Islet of Langerhans (tissue), 1 donor: ENCODE data around the gene PGAP1.

Source experiments
- FAIRE-seq: peaks from one replicate; lab custom pipeline; 2011; peaks lifted over from hg19 to GRCh38; lab: Jason Lieb, UNC

PGAP1 gene

DNA sequence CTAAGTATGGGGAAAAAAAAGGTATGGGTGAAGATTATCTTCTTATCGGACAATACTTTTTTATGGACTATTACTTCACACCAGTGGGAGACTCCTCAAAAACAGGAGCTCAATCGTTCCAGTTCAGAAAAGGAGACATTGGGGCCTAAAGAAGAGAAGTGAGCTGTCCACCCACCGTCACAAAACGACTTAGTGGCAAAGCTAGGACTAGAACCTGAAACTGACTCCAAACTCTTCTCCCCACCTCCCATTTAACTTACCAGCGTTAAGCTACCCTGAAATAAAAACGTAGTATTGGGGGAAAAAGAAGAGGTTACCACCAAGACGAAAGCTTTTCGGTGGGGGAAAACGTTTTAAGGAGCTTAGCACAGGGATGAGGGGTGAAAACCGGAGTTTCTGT lies 127.5 kb downstream of the PGAP1 start:
- no peak for FAIRE-seq

DNA sequence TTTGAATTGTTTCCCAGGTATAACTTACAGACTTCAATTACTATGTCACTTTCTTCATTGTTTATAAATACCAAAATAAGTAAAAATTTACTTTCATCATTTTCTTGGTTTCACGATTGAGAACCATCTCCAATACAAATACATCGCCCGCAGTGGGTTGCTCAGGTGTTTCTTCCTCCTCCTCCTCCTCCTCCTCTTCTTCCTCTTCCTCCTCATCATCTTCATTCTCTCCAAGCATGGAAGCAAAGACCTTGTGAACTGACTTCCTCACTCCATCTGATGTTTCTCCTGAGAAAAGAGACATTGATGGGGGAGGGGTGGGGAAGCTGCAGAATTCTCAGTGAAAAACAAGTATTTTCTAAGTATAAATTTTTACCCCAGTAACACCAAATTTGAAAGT lies 133.6 kb downstream of the PGAP1 start:
- no peak for FAIRE-seq

DNA sequence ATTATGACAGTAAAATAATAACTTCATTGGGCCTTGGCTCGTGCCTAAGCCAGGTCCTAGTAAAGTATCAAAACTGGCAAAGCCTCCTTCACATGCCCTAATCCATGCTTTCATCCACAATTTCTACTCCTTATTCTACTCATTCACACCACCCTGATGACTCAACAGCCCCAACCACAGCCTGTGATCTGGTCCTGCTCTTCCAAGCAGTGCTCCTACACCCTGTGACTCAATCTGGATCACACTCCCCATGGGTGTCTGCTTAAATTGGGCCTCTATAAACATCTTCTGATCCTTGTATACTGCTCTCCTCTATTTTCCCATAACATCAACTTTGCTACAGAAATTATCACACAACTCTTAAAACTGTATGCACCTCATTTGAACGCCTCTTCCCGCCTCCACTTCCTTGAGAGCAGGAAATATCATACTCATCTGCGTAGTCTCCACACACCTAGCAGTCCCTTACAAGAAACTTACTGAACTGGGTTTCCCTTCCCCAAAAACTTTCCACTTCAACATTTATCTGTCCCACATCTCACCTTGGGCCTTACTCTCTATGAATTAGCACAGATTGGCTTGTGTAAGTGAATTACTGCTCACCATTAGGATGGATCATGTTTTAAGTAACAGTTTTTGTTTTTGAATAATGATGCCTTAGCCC lies 142.9 kb downstream of the PGAP1 start:
- FAIRE-seq: no peak
